Measurements from ENCODE around the gene OTOGL. TPM values are rescaled to one million over a fixed set of nuclear protein-coding genes. Genes with fewer than 3 reads are reported as not detected.

The OTOGL gene
- total RNA-seq = 1 to 10 TPM in 1 of 3 donors, under 1 TPM in 2; 0.16 to 1.3 (median 0.59) TPM

GRCh38 chr12:80099259-80099658 lies at the start of gene OTOGL:
Gene OTOGL, plus strand, starts transcription at chr12:80099537. Its CDS starts 109,895 bp downstream, at chr12:80209432.
- Histone ChIP-seq H3K27ac (peak within 1 kb of the TSS; percentile 4 to 22), H3K4me3 (no peak within 1 kb of the TSS)
- DNase-seq (ENCODE audit: low spot score in 2 of 2) = no peak

DNA sequence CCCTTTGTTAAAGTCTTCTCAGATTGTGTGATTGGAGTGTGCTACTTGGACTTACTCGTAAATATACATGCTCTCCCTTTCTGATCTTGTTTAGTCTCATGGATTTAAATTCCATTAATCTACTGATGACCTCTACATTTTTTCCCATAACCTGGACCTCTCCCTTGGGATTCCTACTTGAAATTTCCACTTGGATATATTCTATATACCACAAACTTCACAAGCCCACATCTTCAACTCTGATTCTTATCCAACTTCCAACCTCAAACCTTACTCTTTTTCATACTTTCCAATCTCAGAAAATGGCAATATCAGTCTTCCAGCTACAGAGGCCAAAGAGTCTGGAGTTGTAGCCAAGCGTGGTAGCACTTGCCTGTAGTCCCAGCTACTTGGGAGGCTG lies 49.1 kb upstream of the OTOGL start:
- Histone ChIP-seq H3K36me3 (no peaks in the 10 kb centered on the region), H3K27ac (no peak overlapping the region)
- intact Hi-C loops (cut with DNase I; ENCODE audit: low total_unique reads) = no loop called here

More at GRCh38 chr12:80099259-80099658, at the start of gene OTOGL:
- Histone ChIP-seq H3K9me3 (no peaks in the 10 kb centered on the region), H3K4me1 (no peaks in the 10 kb centered on the region), H3K27me3 (no peaks in the 10 kb centered on the region), H3K36me3 (no peaks in the 10 kb centered on the region)
- intact Hi-C loops (cut with DNase I; ENCODE audit: low total_unique reads) = no loop called here
- TF ChIP-seq CTCF (IDR thresholded peaks at IDR 0.05) (no peak), POLR2A (IDR thresholded peaks at IDR 0.05) (no peak), POLR2AphosphoS5 (IDR thresholded peaks at IDR 0.05) (no peak)

GRCh38 chr12:80053051-80053790 lies 46.1 kb upstream of the OTOGL start:
- Histone ChIP-seq H3K36me3 (no peaks in the 10 kb centered on the region), H3K9me3 (no peaks in the 10 kb centered on the region), H3K27me3 (no peaks in the 10 kb centered on the region), H3K27ac (peak overlapping the region in 1 of 2 donors; percentile 44), H3K4me1 (no peaks in the 10 kb centered on the region), H3K4me3 (no peak overlapping the region)
- no peak for TF ChIP-seq CTCF (IDR thresholded peaks at IDR 0.05)
- no peak for TF ChIP-seq POLR2A (IDR thresholded peaks at IDR 0.05)
- TF ChIP-seq POLR2AphosphoS5 (IDR thresholded peaks at IDR 0.05) = no peak
- intact Hi-C loops (cut with DNase I; ENCODE audit: low total_unique reads) = no loop called here
- DNase-seq (ENCODE audit: low spot score in 2 of 2) = peak in 1 of 2 donors; percentile 31

More for the DNA sequence above, 49.1 kb upstream of the OTOGL start:
- H3K4me3 ChIP-seq = no peak overlapping the region
- H3K9me3 ChIP-seq = no peaks in the 10 kb centered on the region
- H3K4me1 ChIP-seq = no peaks in the 10 kb centered on the region
- TF ChIP-seq CTCF (IDR thresholded peaks at IDR 0.05) = no peak
- no peak for TF ChIP-seq POLR2AphosphoS5 (IDR thresholded peaks at IDR 0.05)
- no peak for TF ChIP-seq POLR2A (IDR thresholded peaks at IDR 0.05)
- H3K27me3 ChIP-seq = no peaks in the 10 kb centered on the region
- no peak for DNase-seq (ENCODE audit: low spot score in 2 of 2)

DNA sequence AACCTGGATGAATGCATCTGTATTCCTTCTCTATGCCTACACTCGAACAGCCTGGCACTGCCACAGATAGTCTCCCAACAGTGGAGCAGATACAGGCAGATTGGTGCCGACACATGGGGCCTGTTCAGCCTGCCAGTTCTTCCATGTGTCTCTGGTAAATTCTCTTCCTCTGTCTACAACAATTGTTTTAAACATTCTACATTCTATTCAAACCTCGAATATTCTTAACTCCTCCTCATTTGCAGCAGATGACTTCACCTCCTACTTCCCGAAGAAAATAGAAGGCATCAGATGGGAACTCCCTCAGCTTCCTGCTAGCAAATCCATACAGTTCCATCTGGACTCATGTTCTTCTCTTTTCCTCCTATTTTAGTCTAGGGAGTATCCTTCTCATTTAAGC lies 43.1 kb upstream of the OTOGL start:
- no peak for DNase-seq (ENCODE audit: low spot score in 2 of 2)
- intact Hi-C loops (cut with DNase I; ENCODE audit: low total_unique reads) = no loop called here
- no peaks in the 10 kb centered on the region for H3K4me1 ChIP-seq
- H3K27me3 ChIP-seq = no peaks in the 10 kb centered on the region
- H3K9me3 ChIP-seq = no peaks in the 10 kb centered on the region
- H3K27ac ChIP-seq = no peak overlapping the region
- TF ChIP-seq CTCF (IDR thresholded peaks at IDR 0.05) (no peak), POLR2AphosphoS5 (IDR thresholded peaks at IDR 0.05) (no peak), POLR2A (IDR thresholded peaks at IDR 0.05) (no peak)
- H3K36me3 ChIP-seq = no peaks in the 10 kb centered on the region
- H3K4me3 ChIP-seq = no peak overlapping the region

GRCh38 chr12:80056845-80057244 lies 42.5 kb upstream of the OTOGL start:
- H3K4me1 ChIP-seq = no peaks in the 10 kb centered on the region
- intact Hi-C loops (cut with DNase I; ENCODE audit: low total_unique reads) = no loop called here
- TF ChIP-seq POLR2A (IDR thresholded peaks at IDR 0.05) (no peak), CTCF (IDR thresholded peaks at IDR 0.05) (no peak), POLR2AphosphoS5 (IDR thresholded peaks at IDR 0.05) (no peak)
- H3K9me3 ChIP-seq = no peaks in the 10 kb centered on the region
- no peaks in the 10 kb centered on the region for H3K27me3 ChIP-seq
- DNase-seq (ENCODE audit: low spot score in 2 of 2) = no peak
- H3K4me3 ChIP-seq = no peak overlapping the region
- no peak overlapping the region for H3K27ac ChIP-seq
- H3K36me3 ChIP-seq = no peaks in the 10 kb centered on the region

Measured in breast epithelium (tissue), 4 donors.